ENCODE results near the gene APOL3.
"Not testable (repeated sequence)": the region's sequence is repeated elsewhere in the genome, so short reads cannot be mapped to it uniquely, and the experiment has no call there.

The APOL3 gene, protein sequence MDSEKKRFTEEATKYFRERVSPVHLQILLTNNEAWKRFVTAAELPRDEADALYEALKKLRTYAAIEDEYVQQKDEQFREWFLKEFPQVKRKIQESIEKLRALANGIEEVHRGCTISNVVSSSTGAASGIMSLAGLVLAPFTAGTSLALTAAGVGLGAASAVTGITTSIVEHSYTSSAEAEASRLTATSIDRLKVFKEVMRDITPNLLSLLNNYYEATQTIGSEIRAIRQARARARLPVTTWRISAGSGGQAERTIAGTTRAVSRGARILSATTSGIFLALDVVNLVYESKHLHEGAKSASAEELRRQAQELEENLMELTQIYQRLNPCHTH

DNA sequence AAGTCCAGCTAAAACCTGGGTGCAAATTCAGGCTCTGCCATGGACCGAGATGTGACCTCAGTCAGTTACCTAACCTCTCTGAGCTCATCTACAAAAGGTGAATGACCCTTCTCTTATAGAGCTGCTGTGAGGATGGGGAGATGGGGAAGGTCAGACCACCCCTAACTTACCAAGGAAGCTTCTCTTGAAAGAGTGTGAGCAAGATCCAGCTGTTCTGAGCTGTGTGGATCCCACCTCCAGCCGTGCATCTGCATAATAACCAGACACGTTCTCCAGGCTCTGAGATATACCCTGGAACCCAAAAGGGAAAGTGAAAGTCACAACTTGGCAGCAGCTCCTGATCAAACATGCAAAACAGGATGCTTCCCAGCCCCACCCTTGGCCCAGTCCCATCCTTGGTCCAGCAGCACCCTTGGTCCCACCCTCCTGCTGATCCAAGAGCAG is at the start of gene APOL3:
APOL3 (minus strand) TSS at position 257 of the 444 bp plus-strand sequence. CDS start 11,700 bp downstream, outside the sequence.
- DNase-seq (ENCODE audit: low read depth in 2 of 2) = no peak

DNA sequence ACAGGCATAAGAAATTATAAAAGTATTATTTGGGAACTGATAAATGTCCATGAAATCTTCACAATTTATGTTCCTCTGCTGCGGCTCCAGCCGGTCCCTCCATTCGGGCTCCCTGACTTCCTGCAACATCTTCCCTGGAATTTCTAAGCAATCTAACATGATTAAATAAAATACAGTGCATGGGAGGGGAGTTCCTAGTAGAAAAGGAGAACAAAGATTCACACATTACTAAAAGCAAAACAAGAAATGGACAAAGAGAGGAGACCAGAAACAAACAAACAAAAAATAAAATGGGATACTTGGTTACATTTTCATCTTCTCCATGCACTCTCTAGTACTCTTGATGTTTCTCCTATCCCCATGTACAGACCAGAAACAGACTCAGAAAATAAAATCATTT is 49.7 kb upstream of the APOL3 start:
- DNase-seq (ENCODE audit: low read depth in 2 of 2) = no peak

DNA sequence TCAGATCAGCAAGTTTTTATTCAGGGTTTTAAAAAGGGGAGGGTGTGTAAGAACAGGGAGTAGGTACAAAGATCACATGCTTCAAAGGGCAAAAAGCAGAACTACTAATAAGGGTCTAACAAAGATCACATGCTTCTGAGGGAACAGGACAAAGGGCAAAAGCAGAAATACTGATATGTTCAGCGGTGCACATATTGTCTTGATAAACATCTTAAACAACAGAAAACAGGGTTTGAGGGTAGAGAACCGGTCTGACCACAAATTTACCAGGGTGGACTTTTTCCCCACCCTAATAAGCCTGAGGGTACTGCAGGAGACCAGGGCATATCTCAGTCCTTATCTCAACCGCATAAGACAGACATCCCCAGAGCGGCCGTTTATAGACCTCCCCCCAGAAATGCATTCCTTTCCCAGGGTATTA is 48.9 kb upstream of the APOL3 start:
- not testable (repeated sequence) for DNase-seq (ENCODE audit: low read depth in 2 of 2)

DNA sequence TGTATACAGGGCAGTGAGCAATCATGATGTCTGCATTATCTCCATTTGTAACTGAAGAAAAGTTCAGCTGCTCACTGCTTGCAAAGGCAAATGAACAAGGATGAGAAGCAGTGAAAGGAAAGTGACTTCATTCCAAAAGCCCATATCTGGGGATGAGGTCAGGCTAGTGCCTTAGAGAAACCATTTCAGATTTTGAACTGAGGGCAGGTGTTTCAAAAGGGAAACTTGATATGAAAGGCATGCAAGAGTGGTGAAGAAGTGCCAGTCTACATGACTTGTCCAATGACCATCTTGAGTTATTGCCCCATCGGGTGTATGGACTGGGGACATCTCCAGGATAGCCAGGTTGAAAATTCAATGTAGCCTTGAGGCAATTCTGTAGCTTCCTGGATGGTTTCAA is 48.4 kb upstream of the APOL3 start:
- DNase-seq (ENCODE audit: low read depth in 2 of 2) = no peak

DNA sequence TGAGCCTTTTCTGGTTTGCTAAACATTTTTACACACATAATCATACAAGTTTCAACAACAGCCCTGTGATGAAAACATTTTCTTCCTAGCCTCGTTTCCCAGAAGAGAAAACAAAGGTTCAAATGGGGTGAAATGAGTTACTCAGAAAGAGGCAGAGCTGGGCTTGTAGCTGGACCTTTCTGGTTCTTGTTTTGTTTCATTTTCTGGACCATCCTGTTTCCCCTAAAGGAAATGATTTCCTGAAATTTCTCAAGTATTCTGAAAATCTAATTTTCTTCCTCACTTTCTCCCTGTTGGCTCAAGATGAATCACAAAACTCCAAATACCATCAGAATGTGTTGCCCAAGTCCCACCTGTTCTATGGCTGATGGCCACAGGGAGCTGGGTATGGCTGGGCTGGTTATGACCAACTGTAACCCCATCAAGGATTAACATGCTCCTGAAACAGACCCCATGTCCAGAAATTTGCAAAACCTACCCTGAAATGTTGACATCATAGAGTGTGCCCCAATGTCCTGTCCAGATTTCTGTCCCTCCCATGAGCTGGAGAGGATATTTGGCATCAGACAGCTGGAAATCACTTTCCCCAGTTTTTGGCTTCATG is 47.7 kb upstream of the APOL3 start:
- DNase-seq (ENCODE audit: low read depth in 2 of 2) = no peak

DNA sequence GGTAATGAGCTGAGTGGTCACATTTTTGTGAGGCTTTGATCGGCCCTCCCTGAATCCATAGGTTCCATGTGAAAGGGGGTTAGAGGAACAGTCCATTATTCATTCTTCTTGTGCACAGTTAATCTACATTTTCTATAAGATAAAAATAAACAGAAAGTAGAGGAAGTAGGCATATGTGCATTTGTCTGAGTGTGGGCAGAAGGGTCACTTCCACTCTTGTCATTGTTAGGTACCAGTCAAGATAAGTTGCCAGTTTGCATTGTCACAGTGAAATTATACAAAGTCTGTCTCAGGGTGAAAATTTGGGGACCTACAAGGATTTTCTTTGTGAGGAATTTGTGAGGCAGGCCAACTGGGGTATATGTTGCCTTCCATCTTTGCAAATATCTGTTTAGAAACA is 45.7 kb upstream of the APOL3 start:
- DNase-seq (ENCODE audit: low read depth in 2 of 2) = no peak

DNA sequence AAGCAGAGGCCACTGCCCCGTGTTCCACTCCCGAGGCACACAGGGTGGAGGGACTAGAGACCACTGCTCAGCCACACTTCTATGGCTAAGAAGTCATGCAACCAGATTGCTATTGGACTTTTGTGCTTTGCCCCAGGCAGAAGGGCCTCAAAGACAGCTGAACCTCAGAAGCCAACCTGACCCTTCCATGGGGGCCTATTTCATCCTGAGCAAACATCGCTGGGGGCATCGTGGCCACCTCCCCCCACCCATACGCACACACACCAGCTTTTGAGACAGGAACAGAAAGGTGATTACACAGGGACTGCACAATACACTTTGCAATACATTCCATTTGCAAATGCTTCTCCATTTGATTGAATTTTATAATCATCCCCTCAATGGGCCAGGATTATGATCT is 45.0 kb upstream of the APOL3 start:
- DNase-seq (ENCODE audit: low read depth in 2 of 2) = not testable (repeated sequence)

DNA sequence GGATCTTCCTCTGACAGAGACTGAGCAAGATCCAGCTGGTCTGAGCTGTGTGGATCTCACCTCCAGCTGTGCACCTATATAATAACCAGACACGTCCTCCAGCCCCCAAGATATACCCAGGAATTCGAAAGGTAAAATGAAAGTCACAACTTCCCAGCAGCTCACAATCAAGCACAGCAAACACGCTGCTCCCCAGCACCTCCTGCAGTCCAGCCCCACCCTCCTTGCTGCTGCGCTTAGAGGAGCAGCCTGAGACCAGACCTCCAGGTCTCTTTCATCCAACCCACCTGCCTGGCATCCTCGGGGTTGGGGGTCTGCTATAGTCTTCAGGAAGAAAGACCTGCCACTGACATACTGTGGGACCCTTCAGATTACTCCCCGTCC is 44.1 kb upstream of the APOL3 start:
- no peak for DNase-seq (ENCODE audit: low read depth in 2 of 2)

DNA sequence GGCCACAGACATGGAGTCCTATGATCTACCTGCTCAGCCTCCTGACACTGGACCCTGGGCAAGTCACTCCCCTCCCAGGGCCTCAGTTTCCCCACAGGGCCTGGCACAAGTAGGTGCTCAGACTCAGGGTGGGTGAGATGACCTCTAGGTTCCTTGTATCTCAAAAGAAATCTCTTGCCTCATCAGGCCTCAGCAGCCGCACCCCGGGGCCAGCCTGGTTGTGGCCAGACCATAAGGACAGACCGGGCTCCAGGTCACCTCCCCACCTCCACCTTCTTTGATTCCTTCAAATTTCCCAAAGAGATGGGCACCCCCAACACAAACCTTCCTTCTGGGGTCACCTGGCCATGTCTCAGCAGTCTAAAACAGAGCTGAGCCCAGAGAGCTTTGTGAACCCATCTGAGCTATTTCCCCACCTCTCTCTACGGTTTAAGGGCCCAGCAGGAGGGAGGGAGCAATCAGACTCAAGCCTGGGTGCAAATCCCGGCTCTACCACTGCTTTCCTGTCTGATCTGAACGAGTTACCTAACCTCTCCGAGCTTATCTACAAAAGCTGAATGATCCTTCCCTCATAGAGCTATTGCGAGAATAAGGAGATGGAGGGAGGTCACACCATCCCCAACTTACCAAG is 43.6 kb upstream of the APOL3 start:
- DNase-seq (ENCODE audit: low read depth in 2 of 2) = no peak

DNA sequence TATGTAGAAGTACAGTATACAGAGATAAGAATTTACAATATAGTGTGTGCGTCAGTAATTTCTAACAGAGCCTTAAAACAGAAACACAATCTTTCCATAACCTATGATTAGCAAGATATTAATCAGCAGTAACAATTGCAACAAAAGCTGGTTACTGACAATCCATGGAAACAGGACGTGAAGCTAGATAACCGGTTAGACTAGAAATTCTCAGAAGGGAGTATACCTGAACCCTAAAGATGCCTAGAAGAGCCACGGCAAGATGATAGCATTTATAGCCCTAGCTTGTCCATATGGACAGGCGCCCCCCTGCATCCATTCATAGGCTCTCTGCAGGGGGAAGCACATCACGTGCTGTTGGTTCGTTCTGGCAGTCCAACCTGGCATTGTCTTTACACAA is 42.9 kb upstream of the APOL3 start:
- not testable (repeated sequence) for DNase-seq (ENCODE audit: low read depth in 2 of 2)

DNA sequence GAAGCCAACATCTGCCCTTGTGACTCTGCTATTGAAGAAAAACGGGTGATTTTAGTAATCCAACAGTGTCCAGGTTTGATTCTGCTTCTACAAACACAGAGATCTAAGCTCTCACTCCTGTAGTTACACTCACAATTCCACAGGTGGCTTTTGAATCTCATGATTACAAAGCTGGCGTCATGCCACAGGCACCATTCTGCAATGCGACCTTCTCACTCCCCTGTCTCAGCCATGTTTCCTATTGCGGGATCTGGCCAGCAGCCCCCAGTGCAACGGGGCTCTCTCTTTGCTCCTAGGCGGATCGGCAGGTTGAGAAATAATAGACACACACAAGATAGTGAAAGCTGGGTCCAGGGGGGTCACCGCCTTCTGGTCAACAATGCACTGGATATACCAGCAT is 42.4 kb upstream of the APOL3 start:
- not testable (repeated sequence) for DNase-seq (ENCODE audit: low read depth in 2 of 2)

DNA sequence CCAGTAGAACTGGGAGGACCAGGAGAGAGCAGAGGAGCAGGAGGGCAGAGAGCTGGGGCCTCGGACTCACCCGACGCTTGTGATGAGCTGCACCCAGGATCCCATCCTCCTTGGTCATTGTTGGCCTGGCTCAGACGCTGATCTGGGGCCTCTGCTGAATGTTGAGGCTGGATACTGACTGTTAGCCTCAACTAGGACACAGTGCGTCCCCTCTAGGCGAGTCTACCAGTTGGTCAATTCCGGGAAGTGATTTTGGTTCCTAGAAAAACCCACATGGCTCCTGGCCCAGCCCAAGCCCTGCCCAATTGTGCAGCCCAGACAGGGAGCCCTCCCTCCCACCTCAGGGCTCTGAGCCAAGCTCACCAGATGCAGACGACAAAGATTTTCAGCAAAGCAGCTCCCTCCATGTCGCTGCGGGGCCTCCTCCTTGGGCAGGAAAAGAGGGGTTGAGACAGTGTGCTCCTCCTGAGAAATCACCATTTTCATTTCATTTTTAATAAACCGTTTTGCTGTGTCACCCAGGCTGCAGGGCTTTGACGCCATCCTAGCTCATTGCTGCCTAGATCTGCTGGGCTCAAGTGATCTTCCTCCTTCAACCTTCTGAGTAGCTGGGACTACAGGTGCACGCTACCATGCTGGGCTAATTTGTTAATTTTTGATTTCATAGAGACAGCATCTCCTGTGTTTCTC is 41.2 kb upstream of the APOL3 start, which contains the start of gene APOL4:
APOL4 (minus strand) TSS at position 180 of the 690 bp plus-strand sequence; CDS start at position 105, 75 bp downstream.
- DNase-seq (ENCODE audit: low read depth in 2 of 2) = no peak

DNA sequence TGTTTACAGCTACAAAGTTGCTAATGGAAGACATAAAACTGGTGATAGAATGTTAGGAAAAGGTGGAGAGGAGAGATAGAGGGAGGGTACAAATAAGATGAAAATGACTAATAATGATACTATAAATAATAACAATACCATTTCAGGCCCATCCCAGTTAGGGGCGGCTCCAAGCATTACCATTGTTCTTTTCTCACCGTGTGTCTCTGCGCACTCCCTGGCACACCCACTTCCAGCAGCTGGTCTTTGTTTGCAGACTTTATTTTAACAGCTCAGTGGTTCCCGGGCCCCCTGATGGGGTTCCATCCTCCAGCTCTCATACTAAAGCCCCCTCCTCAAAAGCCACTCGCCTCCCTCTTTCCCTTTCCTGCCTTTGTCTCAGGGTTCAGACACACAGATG is 40.5 kb upstream of the APOL3 start:
- not testable (repeated sequence) for DNase-seq (ENCODE audit: low read depth in 2 of 2)

DNA sequence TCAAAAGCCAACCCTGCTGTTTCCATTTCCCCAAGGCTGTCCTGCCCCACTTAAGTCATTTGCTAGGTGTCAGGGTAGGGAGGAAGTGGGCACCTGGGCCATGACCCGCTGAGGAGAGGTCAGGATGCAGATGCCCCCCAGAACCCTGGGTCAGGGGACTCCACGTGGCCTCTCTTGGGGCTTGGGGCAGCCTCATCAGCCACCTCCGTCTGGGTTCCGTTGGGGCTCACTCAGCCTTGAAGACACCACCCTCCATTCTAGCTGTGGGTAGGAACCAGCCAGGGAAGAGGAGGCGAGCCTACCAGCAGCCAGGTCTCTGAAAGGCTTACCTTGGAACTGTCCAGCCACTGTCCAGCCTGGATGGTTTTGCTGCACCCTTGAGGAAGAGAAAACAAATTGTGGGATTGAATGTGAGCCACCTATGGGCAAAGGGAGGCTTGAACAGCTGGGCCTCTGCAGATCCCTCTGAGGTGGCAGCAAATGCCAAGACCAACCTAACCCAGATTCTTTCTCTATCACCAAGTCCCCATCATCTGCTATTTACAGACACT is 38.5 kb upstream of the APOL3 start:
- no peak for DNase-seq (ENCODE audit: low read depth in 2 of 2)

DNA sequence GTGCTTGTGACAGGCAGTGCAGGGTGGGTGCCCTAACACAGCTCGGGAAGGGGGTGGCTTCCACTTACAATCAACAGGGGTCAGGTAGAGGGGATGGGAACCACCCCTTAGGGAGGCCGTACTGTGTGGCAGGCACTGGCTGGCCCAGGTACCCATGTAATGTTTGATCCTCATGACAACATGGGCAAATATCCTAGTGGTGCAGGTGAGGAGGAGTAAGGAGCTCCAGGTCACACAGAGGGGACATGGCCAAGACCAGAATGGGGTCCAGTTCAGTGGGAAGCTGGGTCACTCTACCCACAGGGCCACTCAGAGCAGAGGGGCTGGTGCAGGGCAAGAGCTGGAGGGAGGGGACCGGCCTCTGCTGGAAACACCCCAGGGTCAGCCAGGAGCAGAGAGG is 38.0 kb upstream of the APOL3 start:
- no peak for DNase-seq (ENCODE audit: low read depth in 2 of 2)

DNA sequence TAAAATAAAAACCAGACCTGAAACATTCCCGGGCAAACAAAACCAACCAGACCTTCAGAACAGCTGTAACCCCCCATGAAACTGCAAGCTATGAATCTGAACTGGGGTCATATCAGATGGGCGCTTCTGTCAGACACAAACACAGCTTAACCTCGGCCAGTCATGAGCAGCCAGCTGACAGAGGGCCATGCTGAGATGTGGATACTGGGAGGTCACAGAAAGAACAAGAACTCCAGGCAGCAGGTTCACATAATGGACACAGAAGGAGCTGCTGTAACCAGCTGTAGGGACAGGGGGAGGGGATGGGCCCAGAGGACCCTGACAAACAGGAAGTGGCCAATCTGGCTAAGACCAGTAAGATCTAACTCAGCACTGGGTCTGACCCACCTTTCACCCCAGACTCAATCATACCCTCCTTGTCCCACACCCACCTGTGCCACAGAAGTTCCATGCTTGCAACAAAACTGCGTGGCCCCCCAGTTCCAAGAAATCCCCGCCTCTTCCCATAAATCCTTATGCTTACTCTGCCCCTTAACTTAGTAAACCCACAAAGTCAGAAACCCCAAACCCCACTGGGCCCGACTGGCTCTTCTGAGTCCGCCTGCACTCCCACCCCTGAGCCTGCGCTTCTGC is 37.1 kb upstream of the APOL3 start:
- no peak for DNase-seq (ENCODE audit: low read depth in 2 of 2)

DNA sequence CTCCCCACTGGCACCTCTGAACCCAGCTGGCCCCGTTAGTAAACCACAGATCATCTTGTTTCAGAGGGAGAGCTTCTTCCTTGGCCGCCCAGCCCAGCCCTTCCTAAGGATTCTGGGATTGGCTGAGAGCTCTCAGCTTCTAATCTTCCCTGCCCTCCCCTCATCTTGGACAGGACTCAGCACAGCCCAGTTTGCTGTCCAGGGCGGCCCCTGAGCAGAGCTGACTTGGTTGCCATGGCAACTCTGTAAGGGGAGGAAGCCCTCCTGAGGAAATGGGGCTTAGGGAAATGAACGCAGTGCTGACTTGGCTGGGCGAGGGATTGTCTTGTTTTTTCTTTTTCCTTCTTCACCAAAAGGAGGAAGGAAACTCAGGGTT is 36.5 kb upstream of the APOL3 start:
- no peak for DNase-seq (ENCODE audit: low read depth in 2 of 2)

DNA sequence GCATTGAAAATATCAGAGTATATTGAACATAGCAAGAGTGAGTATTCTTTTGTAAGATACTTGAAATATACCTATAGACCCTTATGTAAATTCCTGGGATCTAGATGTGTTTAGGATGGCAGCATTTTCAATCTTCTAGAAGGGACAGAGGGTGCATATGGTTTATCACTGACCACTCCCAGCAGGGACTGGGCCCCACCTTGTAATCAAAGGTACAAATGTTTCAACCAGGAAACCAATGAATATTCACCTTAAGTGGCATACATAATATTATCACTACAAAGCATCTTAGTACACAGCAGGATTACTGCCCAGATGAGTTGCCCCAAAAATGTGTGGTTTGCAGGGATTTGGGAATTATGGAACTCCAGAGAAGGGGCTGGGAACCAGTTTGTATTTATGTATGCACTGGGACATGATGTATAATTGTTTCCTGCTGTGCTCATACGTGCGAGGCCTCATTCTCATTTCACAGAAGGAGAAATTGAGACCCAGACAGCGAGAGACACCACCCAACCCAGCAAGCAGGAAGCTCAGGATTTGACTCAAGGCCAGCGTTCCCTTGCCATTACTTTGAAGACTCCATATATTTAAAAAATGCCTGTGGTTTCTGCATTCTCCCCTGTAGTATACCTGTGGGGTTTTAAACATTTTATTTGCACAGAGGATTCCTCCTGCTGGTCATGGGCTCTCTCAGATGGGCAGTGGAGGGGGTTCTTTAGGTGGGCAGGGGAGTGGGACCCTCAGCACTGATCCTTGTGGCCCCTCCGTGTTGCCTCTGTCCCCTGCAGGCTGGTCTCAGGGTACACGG is 35.9 kb upstream of the APOL3 start:
- DNase-seq (ENCODE audit: low read depth in 2 of 2) = no peak

DNA sequence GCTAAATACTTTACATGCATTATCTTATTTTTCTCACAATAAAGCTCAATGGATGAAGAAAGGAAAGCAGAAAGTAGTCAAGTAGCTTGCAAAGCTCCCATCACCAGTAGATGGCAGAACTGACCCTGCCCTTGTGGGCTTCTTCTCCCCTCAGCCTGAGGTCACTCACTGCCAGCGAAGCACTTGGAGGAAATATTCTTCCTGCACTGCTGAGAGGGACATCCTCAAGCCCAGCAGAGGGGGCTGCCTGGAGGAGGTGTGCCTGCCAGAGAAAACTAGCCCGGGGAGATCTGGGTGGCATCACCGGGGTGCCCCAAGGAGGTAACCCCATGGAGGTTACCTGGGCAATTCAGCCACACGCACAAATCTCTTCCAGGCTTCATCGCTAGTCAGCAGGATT is 34.4 kb upstream of the APOL3 start:
- DNase-seq (ENCODE audit: low read depth in 2 of 2) = peak in 1 of 2 donors; percentile 30

DNA sequence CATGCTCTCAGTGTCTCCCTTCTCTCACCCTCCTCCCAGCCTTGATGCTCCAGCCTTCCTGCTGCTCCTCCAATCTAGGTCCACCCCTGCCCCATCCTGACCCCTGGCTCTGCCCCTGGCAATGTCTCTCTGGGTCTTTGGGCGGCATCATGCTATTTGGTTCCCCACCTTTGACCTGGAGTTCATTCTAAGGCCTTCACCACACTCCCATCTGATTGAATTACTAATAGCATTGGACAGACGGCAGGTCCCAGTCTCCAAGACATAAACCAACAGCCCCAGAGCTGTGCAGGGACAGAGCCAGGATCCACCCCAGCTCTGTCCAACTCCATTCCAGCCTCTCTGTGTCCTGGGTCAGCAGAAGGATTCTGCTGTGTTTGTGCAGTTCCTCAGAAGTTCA is 33.8 kb upstream of the APOL3 start:
- DNase-seq (ENCODE audit: low read depth in 2 of 2) = no peak

DNA sequence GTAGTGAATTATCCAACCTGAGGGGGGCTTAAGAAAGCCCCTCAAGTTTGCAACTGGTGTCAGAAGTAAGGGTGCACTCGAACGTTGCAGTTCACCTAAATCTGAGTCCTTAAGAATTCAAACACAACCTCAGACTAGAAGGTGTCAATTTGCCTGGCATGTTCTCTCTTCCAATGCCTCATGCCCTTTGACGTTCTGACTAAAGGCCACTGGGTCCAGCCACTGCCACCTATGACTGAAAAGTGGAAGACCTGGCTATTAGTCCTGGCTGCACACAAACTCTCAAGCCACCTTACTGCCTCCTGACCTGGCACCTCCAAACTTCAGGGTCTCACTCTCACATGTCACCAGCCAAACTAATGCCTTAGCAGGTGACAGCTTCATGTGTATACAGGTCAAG is 33.0 kb upstream of the APOL3 start:
- DNase-seq (ENCODE audit: low read depth in 2 of 2) = no peak
